ENCODE measurements around the gene PTTG2.
"Not testable (repeated sequence)": the region's sequence is repeated elsewhere in the genome, so short reads cannot be mapped to it uniquely, and the experiment has no call there.

DNA sequence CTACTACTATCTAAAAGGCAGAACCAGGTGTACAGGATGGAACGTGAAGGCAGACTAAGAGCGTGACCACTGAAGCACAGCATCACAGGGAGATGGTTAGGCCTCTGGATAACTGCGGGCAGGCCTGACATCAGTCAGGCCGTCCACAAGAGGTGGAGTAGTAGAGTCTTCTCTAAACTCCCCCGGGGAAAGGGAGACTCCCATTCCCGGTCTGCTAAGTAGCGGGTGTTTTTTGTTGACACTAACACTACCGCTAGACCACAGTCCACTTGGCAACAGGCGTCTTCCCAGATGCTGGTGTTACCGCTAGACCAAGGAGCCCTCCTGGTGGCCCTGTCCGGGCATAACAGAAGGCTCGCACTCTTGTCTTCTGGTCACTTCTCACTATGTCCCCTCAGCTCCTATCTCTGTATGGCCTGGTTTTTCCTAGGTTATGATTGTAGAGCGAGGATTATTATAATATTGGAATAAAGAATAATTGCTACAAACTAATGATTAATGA lies 15.2 kb downstream of the PTTG2 start:
- TF ChIP-seq, protein P1, sequence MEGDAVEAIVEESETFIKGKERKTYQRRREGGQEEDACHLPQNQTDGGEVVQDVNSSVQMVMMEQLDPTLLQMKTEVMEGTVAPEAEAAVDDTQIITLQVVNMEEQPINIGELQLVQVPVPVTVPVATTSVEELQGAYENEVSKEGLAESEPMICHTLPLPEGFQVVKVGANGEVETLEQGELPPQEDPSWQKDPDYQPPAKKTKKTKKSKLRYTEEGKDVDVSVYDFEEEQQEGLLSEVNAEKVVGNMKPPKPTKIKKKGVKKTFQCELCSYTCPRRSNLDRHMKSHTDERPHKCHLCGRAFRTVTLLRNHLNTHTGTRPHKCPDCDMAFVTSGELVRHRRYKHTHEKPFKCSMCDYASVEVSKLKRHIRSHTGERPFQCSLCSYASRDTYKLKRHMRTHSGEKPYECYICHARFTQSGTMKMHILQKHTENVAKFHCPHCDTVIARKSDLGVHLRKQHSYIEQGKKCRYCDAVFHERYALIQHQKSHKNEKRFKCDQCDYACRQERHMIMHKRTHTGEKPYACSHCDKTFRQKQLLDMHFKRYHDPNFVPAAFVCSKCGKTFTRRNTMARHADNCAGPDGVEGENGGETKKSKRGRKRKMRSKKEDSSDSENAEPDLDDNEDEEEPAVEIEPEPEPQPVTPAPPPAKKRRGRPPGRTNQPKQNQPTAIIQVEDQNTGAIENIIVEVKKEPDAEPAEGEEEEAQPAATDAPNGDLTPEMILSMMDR (IDR thresholded peaks at IDR 0.05): not testable (repeated sequence)
- TF ChIP-seq POLR2AphosphoS5, POLR2A (IDR thresholded peaks at IDR 0.05): not testable (repeated sequence)
